NCI-H187 treated with DMSO at 0.1 percent for 48 hours (cell line): Measurements from ENCODE around the gene ASTN2.

ENCODE experiments used
- DNase-seq: peaks from one replicate; lab custom pipeline; 2025; lab: John Stamatoyannopoulos, UW

The ASTN2 gene

DNA sequence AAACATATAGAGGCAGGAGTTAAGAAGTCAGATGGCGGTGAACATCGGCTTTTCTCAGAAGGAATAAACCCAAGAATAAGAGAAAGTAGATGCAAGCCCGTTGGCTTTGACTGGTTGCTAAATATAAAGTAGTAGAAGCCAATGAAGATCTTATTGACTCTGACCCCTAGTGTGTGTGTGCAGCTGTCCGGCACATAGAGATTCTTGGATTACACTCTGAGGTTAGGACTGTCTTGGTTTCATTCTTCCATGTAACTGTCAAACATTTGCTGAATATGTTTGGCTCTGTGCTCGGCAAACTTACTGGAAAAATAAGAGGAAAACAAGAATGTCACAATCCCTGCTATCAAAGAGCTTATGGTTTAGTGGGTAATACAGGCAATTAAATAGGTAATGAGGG is 54.9 kb downstream of the ASTN2 start:
- DNase-seq = no peak

DNA sequence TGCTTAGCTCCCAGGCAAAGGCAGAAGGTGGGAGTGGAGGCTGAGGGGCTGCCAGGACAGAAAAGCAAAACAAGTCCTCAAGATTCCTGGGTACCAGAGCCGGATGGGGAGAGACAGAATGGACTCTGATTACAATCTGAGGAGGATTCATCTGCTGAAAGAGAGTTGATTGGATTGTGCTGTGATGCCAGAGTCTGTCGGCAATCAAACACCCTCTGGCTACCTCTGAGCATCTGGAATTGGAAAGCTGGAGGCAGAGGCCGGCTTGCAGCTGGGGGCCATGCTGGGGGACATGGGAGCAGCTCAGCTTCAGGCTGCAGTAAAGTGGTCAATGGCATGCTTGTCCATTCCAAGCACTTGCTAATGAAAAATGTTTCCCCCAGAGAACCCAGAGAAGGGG is 59.3 kb downstream of the ASTN2 start:
- no peak for DNase-seq

DNA sequence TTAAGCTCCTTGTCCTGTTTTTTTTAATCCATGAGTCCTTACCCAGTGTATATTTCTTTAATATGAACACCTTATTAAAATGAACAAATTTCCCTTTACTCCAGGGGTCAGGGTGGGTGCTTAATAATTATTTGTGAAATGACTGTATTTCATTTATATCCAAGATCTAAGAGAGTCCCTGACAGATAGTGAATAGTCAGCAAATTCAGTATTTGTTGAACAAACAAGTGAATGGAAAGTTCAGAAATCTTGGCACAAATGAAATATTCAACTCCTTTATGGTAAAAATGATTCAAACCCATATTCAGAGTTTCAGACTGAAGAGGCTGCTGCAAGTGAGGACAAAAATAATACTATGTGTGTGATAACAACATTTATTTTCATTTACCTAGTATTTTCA is 59.9 kb downstream of the ASTN2 start:
- DNase-seq = no peak

DNA sequence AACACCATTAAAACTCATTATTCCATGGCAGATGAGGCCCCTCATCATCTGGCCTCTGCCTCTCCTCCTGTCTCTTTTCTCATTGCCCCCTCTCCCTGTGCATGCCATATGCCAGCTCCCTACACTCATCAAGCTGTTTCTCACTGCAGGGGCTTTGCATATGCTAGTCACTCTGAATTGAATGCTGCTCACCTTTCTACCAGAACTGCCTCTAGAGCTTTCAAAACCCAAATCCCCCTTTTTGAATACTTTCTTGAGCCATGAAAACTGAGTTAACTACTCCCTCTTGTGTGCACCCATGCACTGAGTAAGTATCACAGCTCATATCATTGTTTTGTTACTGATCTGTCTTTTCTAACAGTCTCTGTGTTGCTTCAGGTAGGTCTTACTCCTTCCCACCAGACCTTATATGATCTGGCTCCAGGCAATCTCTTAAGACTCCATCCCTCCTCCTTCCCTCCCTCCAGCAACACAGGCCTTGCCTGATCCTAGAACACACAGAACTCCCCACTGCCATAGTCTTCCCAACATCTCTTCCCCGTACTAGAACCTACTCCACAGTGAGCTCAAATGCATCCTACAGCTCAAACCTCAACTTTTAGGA is 60.5 kb downstream of the ASTN2 start:
- no peak for DNase-seq

DNA sequence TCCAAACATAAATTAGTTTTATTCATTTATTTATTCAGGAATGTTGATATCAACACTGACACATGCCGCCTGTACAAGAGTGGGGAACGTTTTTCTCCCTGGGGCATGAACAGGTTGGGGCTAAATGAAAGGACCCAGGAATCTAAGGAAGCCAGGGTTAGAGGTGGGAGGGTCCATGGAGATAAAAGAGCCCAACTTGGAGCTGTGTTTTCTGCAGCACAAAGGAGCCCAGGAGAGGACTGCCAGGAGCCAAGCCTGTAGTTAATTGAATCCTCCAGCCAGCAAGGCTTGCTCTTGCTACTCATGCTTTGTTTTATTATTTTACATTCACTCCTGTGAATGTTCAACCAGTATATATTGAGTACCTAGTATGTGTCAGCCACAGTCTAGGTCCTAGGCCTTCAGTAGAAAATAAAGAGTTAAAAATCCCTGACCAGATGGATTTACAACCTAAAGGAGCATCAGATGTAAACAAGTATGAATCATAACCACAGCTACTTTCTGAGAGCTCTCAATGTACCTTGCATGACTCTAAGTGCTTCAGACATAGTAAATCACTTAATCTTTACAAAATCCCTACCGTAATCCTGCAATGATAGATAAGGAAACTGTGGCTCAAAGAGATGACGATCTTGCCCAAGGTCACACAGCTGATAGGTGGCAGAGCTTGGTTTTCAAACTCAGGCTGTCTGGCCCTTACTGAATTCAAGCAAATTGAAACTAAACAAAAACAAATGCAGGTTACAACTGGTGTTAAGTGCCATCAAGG is 69.8 kb downstream of the ASTN2 start:
- no peak for DNase-seq

DNA sequence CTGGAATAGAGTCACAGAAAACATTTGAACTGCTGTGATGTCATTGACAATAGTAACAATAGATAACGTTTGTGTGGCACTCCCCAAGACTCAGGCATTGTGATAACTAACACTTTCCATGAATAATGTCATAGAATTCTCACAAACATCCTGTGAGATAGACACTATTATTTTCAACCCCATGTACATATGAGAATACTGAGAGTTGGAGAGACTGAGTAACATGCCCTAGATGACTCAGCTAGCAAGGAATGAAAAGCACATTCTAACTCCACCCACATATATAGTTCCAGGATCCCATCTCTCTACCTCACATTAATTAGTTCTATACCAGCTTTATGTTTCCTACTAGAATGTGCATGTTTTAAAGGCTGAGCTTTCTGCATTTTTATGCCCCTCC is 71.4 kb downstream of the ASTN2 start:
- no peak for DNase-seq

DNA sequence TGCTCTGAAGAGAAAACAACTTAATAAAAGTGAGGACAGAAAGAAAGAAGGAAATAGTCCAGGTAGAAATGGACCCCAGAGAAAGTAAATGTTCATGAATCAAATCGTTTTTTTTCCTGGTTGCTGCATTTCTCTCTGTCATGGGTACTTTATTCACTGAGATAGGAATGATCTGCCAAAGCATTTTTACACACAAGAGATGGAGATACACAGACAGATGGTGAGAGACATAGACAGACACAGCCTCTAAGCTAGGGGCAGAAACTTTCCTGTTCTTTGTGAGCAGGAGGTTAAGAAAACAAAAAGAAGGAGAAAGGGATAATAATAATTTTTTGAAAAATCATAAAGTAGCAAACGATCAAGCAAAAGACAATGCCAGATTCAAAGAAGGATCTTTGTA is 73.7 kb downstream of the ASTN2 start:
- no peak for DNase-seq

DNA sequence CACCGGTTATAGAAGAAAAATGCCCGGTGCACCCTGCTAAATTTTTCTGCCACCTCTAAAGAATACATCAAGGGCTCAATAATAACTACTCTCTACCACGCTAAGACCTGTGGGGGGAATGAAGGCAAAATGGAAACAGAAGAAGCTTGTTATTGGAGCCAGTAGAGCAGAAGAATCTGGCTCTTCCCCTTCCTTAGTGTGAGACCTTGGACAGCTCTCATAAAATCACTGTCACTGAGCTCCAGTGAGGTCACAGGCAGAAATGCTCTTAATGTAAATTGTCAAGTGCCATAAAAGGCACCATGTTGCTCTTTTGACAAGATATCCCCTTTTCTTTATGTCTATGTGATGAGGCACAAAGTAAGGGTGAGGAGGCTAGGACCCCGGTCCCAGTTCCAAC is 74.4 kb downstream of the ASTN2 start:
- no peak for DNase-seq

DNA sequence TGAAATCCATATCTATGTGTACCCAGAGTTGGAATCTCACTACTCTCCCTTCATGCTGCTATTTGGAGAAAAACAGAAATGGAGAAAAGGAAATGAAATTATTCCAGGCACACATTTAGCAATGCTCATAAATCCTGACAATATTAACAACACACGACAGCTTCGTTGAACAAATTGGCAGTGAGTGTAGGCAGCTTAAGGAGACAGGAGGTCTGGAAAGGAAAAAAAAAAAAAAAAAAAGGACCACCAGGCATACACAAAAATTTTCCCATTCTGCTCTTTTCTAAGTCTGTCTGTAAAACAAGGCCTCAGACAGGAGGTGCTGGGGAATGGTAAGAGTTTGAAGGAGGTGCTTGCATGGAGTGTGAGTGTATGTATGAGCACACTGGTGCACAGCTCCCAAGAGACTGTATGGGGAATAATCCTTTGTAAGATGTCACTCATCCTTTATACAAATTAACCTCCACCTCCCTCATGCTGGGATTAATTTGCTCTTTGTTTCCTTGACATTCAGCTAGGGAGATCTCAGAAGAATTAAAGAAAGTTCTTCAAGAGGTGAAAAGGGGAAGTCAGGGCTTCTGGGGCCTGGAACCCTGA is 78.9 kb downstream of the ASTN2 start:
- DNase-seq = no peak

DNA sequence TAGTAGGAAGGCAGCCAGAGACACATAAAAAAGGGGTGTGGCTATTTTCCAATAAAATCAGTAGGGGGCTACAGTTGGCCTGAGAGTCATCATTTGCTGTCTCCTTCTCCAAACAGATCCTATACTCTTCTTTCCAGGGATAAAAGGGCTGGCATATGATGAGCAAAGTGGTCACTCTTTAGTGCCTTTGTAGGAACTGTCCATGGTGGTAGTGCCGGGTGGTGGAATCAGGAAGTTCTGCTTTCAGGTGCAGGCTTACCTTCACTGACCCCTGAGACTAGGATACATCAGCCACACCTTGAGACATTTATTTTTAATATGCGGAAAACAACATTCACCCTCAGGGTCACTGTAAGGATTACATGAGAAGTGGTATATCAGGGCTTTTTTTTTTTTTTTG is 80.8 kb downstream of the ASTN2 start:
- no peak for DNase-seq

DNA sequence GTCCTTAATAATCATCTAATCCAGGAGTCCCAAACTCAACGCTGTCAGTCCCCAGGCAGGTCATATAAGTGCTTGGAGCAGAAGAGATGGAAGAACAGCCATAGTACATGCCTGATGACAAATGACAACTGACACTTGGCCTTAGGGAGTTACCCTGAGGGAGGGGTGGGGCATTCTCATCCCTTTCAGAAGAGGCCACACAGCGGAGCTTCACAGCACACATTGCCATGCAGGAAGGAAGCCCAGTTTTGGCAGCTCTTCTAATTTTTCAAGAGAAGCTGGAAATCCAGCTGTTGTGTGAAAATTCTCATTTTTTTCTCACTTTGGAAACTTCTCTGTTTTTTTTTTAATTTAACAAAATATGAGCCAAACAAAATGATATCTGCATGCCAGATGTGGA is 89.0 kb downstream of the ASTN2 start:
- DNase-seq = no peak

DNA sequence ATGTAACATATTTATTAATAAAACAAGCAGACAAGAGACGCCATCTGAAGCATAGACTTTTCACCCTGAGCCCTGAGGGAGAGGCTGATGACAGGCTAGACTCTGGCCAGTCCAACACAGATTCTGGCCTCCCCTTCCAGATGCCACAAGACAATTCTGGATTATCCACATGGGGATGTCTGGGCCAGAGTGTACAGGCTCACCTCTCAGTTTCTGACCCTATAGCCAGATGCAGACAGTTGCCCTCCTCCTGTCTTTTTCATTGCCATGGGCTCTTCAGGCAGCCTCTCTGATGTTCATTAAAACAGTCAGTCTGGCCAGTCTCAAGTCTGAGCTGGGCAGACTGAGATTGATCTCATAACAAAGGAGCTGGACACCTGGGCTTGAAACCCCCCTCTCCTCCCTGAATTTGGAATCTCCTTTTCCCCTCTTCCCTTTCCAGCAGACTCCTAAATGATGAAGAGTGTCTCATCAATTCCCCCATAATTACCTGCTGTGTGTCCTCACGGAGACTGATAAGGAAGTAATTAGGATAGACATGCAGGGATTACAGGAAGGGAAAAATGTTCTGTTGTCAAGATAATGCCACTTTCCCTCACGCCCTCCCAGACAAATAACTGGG is 89.6 kb downstream of the ASTN2 start:
- no peak for DNase-seq

DNA sequence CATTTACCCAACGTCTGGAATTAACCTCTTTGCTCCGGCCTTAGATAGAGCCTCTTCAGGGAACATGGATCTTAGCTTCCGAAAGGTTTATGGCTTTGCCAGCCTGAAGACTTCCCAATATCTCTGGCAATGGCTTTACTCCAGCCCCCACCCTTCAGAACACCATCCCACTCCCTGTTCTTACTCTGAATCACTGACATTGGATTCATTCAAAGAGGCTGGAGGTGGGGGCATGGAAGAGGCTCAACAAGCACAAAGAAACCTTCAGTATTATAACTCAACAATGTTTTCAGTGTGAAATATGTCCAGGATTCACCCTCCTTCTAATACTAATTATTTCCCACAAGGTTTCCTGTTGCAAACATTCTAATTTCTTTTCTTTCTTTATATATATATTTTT is 91.5 kb downstream of the ASTN2 start:
- DNase-seq = no peak

DNA sequence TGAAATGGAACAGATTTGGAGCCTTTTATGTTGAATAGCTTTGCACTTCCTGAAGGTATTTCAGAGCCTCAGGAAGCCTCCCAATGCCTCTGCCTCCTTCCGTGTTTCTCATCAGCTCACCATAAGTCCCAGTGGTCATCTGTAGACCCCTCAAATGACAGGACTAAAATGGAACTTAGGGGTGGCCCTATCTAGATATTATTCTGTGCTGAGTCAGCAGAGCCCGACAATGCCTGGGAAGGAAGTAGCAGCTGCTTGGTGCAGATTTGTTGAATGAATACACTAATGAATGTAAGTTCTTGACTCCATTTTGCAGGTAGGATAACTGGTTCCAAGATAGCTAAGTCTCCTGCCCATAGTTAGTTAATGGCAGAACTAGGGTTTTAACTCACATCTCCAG is 97.7 kb downstream of the ASTN2 start:
- DNase-seq = no peak

DNA sequence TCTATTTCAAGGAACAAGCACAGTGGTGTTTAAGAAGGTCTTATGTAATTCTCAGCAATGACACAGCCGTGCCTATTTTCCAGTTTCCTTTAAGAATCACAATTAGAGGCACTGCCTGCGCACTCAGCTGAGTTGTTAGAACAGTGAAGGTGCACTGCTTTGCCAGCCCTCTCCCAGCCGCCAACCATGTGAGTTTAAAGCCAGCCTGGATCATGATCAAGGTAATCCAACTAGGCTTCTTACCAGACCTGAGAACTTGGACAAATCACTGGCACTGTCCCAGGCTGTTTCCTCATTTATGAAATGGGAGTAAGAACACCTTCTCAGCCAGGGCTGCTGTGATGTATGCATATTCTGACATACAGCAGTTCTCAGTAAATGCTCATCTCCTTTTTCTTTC is 99.6 kb downstream of the ASTN2 start:
- DNase-seq = no peak

DNA sequence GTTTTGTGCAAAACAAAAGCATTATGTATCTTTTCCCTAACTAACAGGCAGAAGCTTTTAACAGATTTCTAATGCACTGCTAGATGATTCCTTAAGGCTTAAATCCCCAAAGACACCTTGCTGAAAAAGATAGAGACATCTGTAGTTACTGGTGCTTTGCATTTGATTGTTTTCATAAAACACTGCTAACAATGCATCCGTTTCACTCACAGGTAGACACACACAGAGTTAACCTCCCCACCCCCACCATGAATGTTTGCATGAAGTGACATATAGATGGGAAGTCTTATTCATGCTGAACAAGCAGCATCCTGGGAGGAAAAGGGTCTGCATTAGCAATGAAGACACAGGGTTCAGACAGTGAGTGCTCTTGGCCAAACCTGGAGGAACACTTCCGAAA is 100.9 kb downstream of the ASTN2 start:
- DNase-seq = no peak

DNA sequence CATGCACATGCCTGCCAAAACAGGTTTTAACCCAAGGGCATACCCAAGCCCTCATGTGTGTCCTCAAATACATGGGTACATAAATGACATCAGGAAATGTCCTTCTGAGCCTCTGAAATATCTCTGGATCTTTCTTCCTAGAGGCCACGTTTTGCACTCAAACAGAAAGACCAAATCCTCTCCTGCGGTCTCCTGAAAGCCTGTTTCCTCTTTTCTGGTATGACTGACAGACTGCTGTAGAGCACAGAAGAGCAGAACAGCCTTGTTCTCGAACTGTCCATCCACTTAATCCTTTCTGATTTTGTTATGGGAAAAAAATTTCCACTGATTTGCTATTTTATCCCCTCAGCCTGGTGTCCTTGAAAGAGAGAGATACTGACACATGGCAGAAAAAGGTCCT is 107.2 kb downstream of the ASTN2 start:
- DNase-seq = no peak

DNA sequence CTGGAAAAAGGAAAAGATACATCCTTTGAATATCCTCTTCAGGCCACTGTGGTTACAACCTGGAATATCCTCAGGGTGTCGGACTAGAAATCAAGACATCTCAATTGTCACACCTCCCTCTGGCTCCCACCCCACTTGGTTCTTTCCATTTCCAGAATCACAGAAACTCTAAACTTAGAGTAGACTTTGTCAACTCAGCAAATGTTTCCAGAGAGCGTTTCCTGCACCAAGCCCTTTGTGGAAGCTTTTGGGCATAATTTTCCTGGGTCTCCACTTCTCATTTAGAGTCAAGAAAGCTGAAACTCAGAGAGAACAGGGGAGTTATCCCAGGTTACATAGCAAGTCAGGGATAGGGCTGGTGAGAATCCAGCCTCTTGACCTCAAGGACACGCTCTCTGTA is 108.8 kb downstream of the ASTN2 start:
- DNase-seq = no peak

DNA sequence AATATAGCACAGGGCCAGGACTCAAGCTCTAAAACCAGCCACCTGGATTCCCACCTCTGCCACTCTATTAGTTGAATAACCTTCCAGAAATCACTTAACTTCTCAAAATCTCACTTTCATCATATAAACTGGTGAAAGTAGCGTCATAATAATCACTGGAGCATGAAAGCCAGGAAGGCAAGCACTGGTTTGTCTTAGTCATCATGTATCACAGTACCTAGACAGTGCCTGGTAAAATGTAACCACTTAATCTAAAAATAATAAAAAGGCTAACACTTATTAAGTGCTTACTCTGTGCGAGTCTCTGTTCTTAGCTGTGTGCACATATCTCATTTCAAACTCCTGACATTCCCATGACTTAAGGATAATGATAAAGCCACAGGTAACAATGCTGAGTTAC is 109.4 kb downstream of the ASTN2 start:
- DNase-seq = no peak

DNA sequence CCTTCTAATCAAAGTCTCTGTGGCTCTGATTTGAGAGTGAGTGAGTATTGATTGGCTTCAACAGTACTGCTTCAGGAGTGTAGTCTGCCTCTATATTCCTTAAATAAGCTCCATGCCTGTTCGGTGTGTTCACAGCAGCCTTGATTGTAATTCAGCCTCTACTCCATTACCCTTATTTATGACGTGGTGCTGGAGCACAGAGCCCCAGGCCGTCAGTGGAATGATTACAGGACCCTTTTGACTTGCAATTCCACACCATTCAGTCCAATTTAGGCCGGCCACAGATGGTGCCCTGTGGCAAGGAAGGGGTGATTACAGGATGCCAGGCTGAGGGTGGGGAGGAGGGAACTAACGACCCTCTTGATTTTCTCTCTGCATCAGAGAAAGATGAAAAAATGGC is 110.3 kb downstream of the ASTN2 start:
- no peak for DNase-seq

DNA sequence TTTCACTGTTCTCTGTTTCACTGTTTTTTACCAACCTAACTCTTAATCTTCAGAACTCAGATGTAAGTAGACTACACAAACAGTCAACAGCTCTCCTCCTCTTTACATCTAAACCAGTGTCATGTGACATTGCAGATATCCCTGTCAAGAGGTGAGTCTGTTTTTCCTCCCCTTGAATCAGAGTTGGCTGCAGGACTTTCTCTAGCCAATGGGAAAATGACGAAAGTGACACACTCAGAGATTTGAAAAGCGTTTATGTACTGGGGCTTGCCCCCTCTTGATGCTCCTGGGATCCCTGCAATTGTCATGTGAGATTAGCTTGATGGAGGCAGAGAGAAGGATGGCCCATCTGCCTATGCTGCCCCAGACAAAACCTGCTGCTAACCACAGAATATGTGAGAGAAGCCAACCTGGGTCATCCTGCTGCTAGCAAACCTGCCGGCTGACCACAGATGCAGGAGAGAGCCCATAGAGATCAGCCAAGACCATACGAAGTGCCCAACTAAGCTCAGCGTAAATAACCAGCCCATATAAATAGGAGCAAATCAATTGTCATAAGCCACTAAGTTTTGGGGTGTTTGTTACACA is 111.1 kb downstream of the ASTN2 start:
- no peak for DNase-seq

DNA sequence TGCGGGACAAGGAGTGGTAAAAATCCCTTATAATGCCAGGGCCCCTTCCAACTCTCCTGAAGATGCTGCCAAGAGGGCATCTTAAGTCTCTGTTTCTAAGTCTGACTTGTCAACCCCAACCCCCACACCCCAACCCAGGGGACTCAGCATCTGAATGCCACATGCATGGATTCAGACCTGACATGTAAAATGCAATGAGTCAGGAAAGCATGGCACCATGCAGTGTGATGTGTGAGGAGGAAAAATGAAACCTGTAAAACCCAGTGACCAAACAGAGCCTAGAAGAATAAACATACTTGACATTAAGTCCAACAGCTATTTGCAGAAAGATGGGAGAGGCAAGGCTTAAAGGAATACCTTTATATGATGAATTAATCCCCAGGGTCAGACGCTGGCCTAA is 112.4 kb downstream of the ASTN2 start:
- DNase-seq = no peak
